ENCODE data around the gene TBK1. TPM values are rescaled to one million over a fixed set of nuclear protein-coding genes. Genes with fewer than 3 reads are reported as not detected.

Gene TBK1
- total RNA-seq, 4 donors from 2014 or later = 15.3 to 27.5 (median 19.9) TPM

DNA sequence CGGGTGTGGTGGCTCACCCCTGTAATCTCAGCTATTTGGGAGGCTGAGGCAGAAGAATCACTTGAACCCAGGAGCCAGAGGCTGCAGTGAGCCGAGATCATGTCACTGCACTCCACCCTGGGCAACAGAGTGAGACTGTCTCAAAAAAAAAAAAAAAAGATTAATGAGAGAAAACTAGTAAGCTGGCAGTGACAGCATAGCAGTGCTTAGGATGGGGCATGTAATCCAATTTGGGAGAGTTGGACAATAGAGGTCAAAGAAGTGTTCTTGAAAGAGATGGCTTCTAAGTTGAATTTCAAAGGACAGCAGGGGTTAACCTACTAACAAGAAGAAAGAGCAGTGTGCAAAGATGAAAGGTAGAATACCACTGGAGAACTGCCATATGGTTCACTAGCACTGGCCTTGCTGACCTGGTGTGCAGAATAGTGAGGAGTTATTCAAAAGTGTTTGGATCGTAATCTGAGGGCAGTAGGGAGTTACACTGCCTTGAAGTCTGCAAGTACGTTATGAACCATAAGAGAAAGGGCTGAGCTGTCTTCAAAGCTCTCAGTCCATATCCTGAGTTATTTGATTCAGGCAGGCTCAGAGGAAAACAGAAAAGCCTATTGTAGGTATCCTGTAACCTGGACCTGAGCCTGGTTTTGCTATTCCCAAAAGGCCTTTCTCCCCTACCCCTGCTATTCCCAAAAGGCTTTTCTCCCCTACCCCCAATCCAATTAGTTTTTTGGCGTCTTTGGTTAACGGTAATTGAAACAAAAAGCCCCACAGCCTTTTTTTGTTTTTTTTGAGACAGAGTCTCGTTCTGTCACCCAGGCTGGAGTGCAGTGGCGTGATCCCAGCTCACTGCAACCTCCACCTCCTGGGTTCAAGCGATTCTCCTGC lies 44.3 kb upstream of the TBK1 start:
- TF ChIP-seq, protein P1, sequence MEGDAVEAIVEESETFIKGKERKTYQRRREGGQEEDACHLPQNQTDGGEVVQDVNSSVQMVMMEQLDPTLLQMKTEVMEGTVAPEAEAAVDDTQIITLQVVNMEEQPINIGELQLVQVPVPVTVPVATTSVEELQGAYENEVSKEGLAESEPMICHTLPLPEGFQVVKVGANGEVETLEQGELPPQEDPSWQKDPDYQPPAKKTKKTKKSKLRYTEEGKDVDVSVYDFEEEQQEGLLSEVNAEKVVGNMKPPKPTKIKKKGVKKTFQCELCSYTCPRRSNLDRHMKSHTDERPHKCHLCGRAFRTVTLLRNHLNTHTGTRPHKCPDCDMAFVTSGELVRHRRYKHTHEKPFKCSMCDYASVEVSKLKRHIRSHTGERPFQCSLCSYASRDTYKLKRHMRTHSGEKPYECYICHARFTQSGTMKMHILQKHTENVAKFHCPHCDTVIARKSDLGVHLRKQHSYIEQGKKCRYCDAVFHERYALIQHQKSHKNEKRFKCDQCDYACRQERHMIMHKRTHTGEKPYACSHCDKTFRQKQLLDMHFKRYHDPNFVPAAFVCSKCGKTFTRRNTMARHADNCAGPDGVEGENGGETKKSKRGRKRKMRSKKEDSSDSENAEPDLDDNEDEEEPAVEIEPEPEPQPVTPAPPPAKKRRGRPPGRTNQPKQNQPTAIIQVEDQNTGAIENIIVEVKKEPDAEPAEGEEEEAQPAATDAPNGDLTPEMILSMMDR (IDR thresholded peaks at IDR 0.05) = no peak
- TF ChIP-seq POLR2AphosphoS5 (IDR thresholded peaks at IDR 0.05) (no peak), POLR2A (IDR thresholded peaks at IDR 0.05) (no peak), EP300 (IDR thresholded peaks at IDR 0.05) (no peak)
- no peaks in the 10 kb centered on the region for H3K9me3 ChIP-seq
- no peaks in the 10 kb centered on the region for H3K27me3 ChIP-seq
- no peak overlapping the region for H3K27ac ChIP-seq
- DNase-seq (ENCODE audit: low spot score in 2 of 2) = no peak
- 83% methylated on average over 9 of the region's 9 CpGs for WGBS
- H3K4me1 ChIP-seq = peaks cover 16% of the 10 kb centered on the region
- no peak overlapping the region for H3K4me3 ChIP-seq
- H3K36me3 ChIP-seq = peaks cover 23% of the 10 kb centered on the region

DNA sequence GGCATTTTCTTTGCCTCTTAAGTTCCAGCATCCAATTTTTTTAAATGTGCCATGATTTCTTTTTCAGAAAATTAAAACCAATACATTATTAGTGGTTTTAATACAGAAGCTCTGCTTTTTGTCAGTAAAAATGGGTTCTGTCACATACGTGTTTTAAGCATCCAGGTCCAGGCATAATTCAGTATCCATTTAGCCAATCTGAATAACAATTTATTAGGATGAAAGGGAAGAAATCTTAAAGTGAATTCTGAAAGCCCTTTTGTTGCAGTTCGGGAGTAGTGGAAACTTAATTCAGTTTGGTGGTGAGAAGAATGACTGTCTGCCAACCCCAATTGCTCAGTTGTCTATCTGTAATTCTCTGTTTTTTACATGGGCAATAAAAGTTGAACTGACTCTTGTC lies 40.5 kb upstream of the TBK1 start:
- no peaks in the 10 kb centered on the region for H3K9me3 ChIP-seq
- H3K36me3 ChIP-seq = peaks cover 58% of the 10 kb centered on the region
- H3K4me1 ChIP-seq = no peaks in the 10 kb centered on the region
- no peak overlapping the region for H3K4me3 ChIP-seq
- no peak for DNase-seq (ENCODE audit: low spot score in 2 of 2)
- 90% methylated on average over 2 of the region's 2 CpGs for WGBS
- H3K27ac ChIP-seq = no peak overlapping the region
- H3K27me3 ChIP-seq = no peaks in the 10 kb centered on the region
- TF ChIP-seq POLR2AphosphoS5 (IDR thresholded peaks at IDR 0.05) = no peak
- TF ChIP-seq, protein P1 (IDR thresholded peaks at IDR 0.05) = no peak
- no peak for TF ChIP-seq EP300 (IDR thresholded peaks at IDR 0.05)

GRCh38 chr12:64412459-64412858 lies 39.5 kb upstream of the TBK1 start:
- H3K27ac ChIP-seq = no peak overlapping the region
- no peaks in the 10 kb centered on the region for H3K27me3 ChIP-seq
- H3K4me3 ChIP-seq = no peak overlapping the region
- no peaks in the 10 kb centered on the region for H3K4me1 ChIP-seq
- TF ChIP-seq POLR2A (IDR thresholded peaks at IDR 0.05) = no peak
- H3K9me3 ChIP-seq = no peaks in the 10 kb centered on the region
- no peak for DNase-seq (ENCODE audit: low spot score in 2 of 2)
- WGBS = 75% methylated on average over 2 of the region's 2 CpGs
- H3K36me3 ChIP-seq = peaks cover 68% of the 10 kb centered on the region

DNA sequence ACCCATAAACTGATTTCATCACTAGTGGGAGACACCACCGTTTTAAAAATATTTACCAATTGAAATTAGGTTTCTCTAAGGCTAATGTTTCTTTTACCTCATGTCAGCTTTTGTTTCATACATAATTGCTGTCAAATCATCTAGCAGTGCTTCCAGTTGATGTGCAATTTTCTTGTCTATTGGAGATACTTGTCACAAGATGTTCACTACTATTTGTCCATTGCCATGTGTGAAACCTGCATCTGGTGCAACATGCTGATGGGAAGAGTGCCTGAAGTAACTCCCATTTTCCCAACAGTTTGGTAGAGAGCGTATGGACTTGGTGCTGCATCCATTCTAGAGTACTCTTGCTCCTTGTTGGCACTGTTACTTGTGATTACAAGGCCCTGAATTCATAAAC lies 38.0 kb upstream of the TBK1 start:
- H3K36me3 ChIP-seq = peaks cover 82% of the 10 kb centered on the region

DNA sequence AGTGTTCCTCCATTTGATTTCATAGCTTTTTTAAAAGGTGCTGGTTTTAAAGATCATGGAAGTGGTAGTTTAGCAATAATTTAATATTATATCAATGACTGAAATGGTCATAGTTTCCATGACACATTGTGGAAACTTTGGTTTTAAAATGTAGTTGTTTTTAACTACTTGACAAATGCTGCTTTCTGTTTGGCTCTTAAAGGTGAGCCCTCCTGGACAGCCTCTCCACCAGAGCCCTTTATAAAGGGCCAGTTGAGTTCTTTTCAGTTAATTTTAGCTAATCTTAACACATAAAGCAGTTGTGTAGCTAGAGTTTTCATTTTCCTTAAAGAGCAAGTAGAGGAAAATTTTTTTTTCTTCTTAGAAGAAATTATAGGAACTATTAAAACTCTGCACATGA lies 33.7 kb upstream of the TBK1 start:
- peaks cover 91% of the 10 kb centered on the region for H3K36me3 ChIP-seq
- DNase-seq (ENCODE audit: low spot score in 2 of 2) = no peak
- TF ChIP-seq EP300 (IDR thresholded peaks at IDR 0.05) = no peak
- TF ChIP-seq, protein P1 (IDR thresholded peaks at IDR 0.05) = no peak
- TF ChIP-seq POLR2A (IDR thresholded peaks at IDR 0.05) = no peak
- no peak for TF ChIP-seq POLR2AphosphoS5 (IDR thresholded peaks at IDR 0.05)
- H3K4me3 ChIP-seq = no peak overlapping the region
- no peaks in the 10 kb centered on the region for H3K27me3 ChIP-seq
- no peaks in the 10 kb centered on the region for H3K4me1 ChIP-seq
- H3K9me3 ChIP-seq = no peaks in the 10 kb centered on the region
- H3K27ac ChIP-seq = no peak overlapping the region

More for the DNA sequence above, 38.0 kb upstream of the TBK1 start:
- no peak for DNase-seq (ENCODE audit: low spot score in 2 of 2)
- H3K9me3 ChIP-seq = no peaks in the 10 kb centered on the region
- H3K4me1 ChIP-seq = no peaks in the 10 kb centered on the region
- no peak overlapping the region for H3K4me3 ChIP-seq
- WGBS = 78% methylated on average over 2 of the region's 2 CpGs
- no peak overlapping the region for H3K27ac ChIP-seq
- no peaks in the 10 kb centered on the region for H3K27me3 ChIP-seq
- TF ChIP-seq POLR2A (IDR thresholded peaks at IDR 0.05) (no peak), POLR2AphosphoS5 (IDR thresholded peaks at IDR 0.05) (no peak)
- TF ChIP-seq, protein P1 (IDR thresholded peaks at IDR 0.05) = no peak
